ENCODE data around the gene TXNL4A.

TXNL4A gene

GRCh38 chr18:79952996-79953559, 35.3 kb downstream of the TXNL4A start:
- Histone ChIP-seq H4K20me1 (ENCODE audit: control insufficient read depth, insufficient read depth, low read depth, low read length) (peaks cover 16% of the 10 kb centered on the region), H3F3A (ENCODE audit: control insufficient read depth, insufficient read depth) (peaks cover 12% of the 10 kb centered on the region), H3K27me3 (ENCODE audit: control insufficient read depth, low read length) (peaks cover 6% of the 10 kb centered on the region), H3K27ac (ENCODE audit: low read depth, low read length) (no peak overlapping the region), H3K9me2 (replicated peaks; ENCODE audit: control insufficient read depth, low read length) (no peaks in the 10 kb centered on the region), H3K79me2 (ENCODE audit: control insufficient read depth, low read length) (peaks cover 29% of the 10 kb centered on the region), H3K4me2 (ENCODE audit: low read length) (no peak overlapping the region), H3K36me3 (ENCODE audit: control insufficient read depth, low read length) (peaks cover 17% of the 10 kb centered on the region), H3K4me3 (ENCODE audit: low read length) (no peak overlapping the region), H3K4me1 (ENCODE audit: control insufficient read depth, low read length) (peaks cover 38% of the 10 kb centered on the region), H3K9me3 (ENCODE audit: control insufficient read depth, insufficient read depth, low read length) (no peaks in the 10 kb centered on the region)
- TF ChIP-seq CTCF (IDR thresholded peaks at IDR 0.05; ENCODE audit: low read depth, low read length, poor library complexity, severe bottlenecking) (no peak), EZH2phosphoT487 (IDR thresholded peaks at IDR 0.05; ENCODE audit: borderline replicate concordance, low read length) (no peak)

- Histone ChIP-seq H3K27ac (ENCODE audit: low read depth, low read length) (no peak overlapping the region), H3K36me3 (ENCODE audit: control insufficient read depth, low read length) (peaks cover 22% of the 10 kb centered on the region), H4K20me1 (ENCODE audit: control insufficient read depth, insufficient read depth, low read depth, low read length) (peaks cover 18% of the 10 kb centered on the region), H3K27me3 (ENCODE audit: control insufficient read depth, low read length) (peaks cover 6% of the 10 kb centered on the region), H3K4me2 (ENCODE audit: low read length) (peak overlapping the region; percentile 79), H3F3A (ENCODE audit: control insufficient read depth, insufficient read depth) (peaks cover 12% of the 10 kb centered on the region), H3K9me3 (ENCODE audit: control insufficient read depth, insufficient read depth, low read length) (no peaks in the 10 kb centered on the region), H3K9me2 (replicated peaks; ENCODE audit: control insufficient read depth, low read length) (no peaks in the 10 kb centered on the region), H3K4me1 (ENCODE audit: control insufficient read depth, low read length) (peaks cover 42% of the 10 kb centered on the region), H3K4me3 (ENCODE audit: low read length) (peak overlapping the region; percentile 76), H3K79me2 (ENCODE audit: control insufficient read depth, low read length) (peaks cover 34% of the 10 kb centered on the region)
- no peak for TF ChIP-seq CTCF (IDR thresholded peaks at IDR 0.05; ENCODE audit: low read depth, low read length, poor library complexity, severe bottlenecking)
- TF ChIP-seq EZH2phosphoT487 (IDR thresholded peaks at IDR 0.05; ENCODE audit: borderline replicate concordance, low read length): no peak
Measured at GRCh38 chr18:79952456-79952995, 35.8 kb downstream of the TXNL4A start.

GRCh38 chr18:79951545-79952455, 36.6 kb downstream of the TXNL4A start, which contains the start of gene SLC66A2:
TSS of gene SLC66A2 (minus strand) at chr18:79951653. CDS start at chr18:79950926, 727 bp downstream.
- H4K20me1 ChIP-seq (ENCODE audit: control insufficient read depth, insufficient read depth, low read depth, low read length): peaks cover 18% of the 10 kb centered on the region
- H3K27me3 ChIP-seq (ENCODE audit: control insufficient read depth, low read length): peaks cover 6% of the 10 kb centered on the region
- H3K79me2 ChIP-seq (ENCODE audit: control insufficient read depth, low read length): peaks cover 40% of the 10 kb centered on the region
- TF ChIP-seq EZH2phosphoT487 (IDR thresholded peaks at IDR 0.05; ENCODE audit: borderline replicate concordance, low read length): no peak
- TF ChIP-seq CTCF (IDR thresholded peaks at IDR 0.05; ENCODE audit: low read depth, low read length, poor library complexity, severe bottlenecking): peak; percentile 43
- no peaks in the 10 kb centered on the region for H3K9me3 ChIP-seq (ENCODE audit: control insufficient read depth, insufficient read depth, low read length)
- H3K4me2 ChIP-seq (ENCODE audit: low read length): peak within 1 kb of the TSS; percentile 79
- peaks cover 42% of the 10 kb centered on the region for H3K4me1 ChIP-seq (ENCODE audit: control insufficient read depth, low read length)
- H3K36me3 ChIP-seq (ENCODE audit: control insufficient read depth, low read length): peaks cover 22% of the 10 kb centered on the region
- H3F3A ChIP-seq (ENCODE audit: control insufficient read depth, insufficient read depth): peaks cover 12% of the 10 kb centered on the region
- H3K9me2 ChIP-seq (replicated peaks; ENCODE audit: control insufficient read depth, low read length): no peaks in the 10 kb centered on the region
- peak within 1 kb of the TSS; percentile 92 for H3K27ac ChIP-seq (ENCODE audit: low read depth, low read length)
- peak within 1 kb of the TSS; percentile 76 for H3K4me3 ChIP-seq (ENCODE audit: low read length)
